Fibroblast of skin of left quadriceps (primary cell): Measurements from ENCODE around the gene GLDC.
"Not testable (repeated sequence)": the region's sequence is repeated elsewhere in the genome, so short reads cannot be mapped to it uniquely, and the experiment has no call there.

Experiments used
- DNase-seq, 2 experiments: peaks; one replicate each; pipeline ENCODE4 v3.0.0-alpha.2; 2013; ENCODE audit warnings: low read depth in 2 of 2

Gene GLDC

GRCh38 chr9:6566409-6567139 lies 79.0 kb downstream of the GLDC start:
- DNase-seq: peak; percentile 92

GRCh38 chr9:6565312-6565711 lies 80.2 kb downstream of the GLDC start:
- no peak for DNase-seq

- DNase-seq: no peak
Measured at GRCh38 chr9:6564868-6565267, 80.7 kb downstream of the GLDC start.

GRCh38 chr9:6564360-6564759 lies 81.2 kb downstream of the GLDC start:
- DNase-seq: no peak

- no peak for DNase-seq
Measured at GRCh38 chr9:6562871-6563430, 82.6 kb downstream of the GLDC start.

- no peak for DNase-seq
Measured at GRCh38 chr9:6562201-6562600, 83.3 kb downstream of the GLDC start.

GRCh38 chr9:6557883-6558616 lies 87.5 kb downstream of the GLDC start:
- DNase-seq: no peak

- DNase-seq: no peak
Measured at GRCh38 chr9:6553866-6554265, 91.7 kb downstream of the GLDC start.

GRCh38 chr9:6552498-6553121 lies 92.9 kb downstream of the GLDC start:
- no peak for DNase-seq

GRCh38 chr9:6552033-6552432 lies 93.5 kb downstream of the GLDC start:
- DNase-seq: peak in 1 of 2 experiments; percentile 17

- DNase-seq: no peak
Measured at GRCh38 chr9:6551136-6551535, 94.4 kb downstream of the GLDC start.

- no peak for DNase-seq
Measured at GRCh38 chr9:6549106-6549800, 96.3 kb downstream of the GLDC start.

GRCh38 chr9:6545017-6545691 lies 100.4 kb downstream of the GLDC start:
- DNase-seq: no peak

- DNase-seq: no peak
Measured at GRCh38 chr9:6543204-6543603, 102.3 kb downstream of the GLDC start.

- not testable (repeated sequence) for DNase-seq
Measured at GRCh38 chr9:6542617-6543016, 102.9 kb downstream of the GLDC start.

GRCh38 chr9:6538666-6539071 lies 106.9 kb downstream of the GLDC start:
- DNase-seq: no peak

- DNase-seq: no peak
Measured at GRCh38 chr9:6535594-6535993, 109.9 kb downstream of the GLDC start.

GRCh38 chr9:6525326-6526045 lies 120.0 kb downstream of the GLDC start:
- no peak for DNase-seq

- no peak for DNase-seq
Measured at GRCh38 chr9:6522263-6522662, 123.3 kb downstream of the GLDC start.

GRCh38 chr9:6512085-6512657 lies 133.4 kb downstream of the GLDC start:
- DNase-seq: no peak
